Smooth muscle cell of bladder (primary cell): Measurements from ENCODE around the gene SEMA4B. TPM values are rescaled to one million over a fixed set of nuclear protein-coding genes. Genes with fewer than 3 reads are reported as not detected.

Experiments used
- total RNA-seq: library from RNA; depleted of rRNA; stranded (reverse); fragments of >200 nt; gene quantifications from 2 replicates; pipeline ENCODE4 v1.2.3, GENCODE V29; 2014

The SEMA4B gene
- total RNA-seq: 28.3 and 29.1 TPM in 2 replicates

DNA sequence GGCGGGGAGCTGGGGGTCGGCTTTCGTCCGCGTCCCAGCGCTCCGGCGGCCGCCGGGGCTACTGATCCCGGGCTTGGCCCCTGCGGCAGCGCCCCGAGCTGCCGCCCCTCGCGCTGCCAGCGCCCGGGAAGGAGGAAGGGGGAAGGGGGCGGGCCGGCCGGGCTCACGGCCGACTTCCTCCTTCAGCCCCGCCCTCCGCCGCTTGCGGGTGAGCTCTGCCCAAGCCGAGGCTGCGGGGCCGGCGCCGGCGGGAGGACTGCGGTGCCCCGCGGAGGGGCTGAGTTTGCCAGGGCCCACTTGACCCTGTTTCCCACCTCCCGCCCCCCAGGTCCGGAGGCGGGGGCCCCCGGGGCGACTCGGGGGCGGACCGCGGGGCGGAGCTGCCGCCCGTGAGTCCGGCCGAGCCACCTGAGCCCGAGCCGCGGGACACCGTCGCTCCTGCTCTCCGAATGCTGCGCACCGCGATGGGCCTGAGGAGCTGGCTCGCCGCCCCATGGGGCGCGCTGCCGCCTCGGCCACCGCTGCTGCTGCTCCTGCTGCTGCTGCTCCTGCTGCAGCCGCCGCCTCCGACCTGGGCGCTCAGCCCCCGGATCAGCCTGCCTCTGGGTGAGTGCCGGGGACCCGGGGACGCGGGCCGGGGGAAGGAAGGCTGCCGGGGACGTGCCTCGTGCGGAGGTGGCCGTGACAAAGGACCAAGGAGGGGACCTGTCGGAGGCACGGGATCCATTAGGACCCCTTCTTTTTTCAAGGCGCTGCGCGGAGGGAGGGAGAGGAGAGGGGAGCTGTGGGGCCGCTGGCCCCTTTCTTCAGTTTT lies at the start of gene SEMA4B:
TSS of gene SEMA4B (plus strand) at position 201 of the 814 bp plus-strand sequence. CDS start at position 450, 249 bp downstream.

DNA sequence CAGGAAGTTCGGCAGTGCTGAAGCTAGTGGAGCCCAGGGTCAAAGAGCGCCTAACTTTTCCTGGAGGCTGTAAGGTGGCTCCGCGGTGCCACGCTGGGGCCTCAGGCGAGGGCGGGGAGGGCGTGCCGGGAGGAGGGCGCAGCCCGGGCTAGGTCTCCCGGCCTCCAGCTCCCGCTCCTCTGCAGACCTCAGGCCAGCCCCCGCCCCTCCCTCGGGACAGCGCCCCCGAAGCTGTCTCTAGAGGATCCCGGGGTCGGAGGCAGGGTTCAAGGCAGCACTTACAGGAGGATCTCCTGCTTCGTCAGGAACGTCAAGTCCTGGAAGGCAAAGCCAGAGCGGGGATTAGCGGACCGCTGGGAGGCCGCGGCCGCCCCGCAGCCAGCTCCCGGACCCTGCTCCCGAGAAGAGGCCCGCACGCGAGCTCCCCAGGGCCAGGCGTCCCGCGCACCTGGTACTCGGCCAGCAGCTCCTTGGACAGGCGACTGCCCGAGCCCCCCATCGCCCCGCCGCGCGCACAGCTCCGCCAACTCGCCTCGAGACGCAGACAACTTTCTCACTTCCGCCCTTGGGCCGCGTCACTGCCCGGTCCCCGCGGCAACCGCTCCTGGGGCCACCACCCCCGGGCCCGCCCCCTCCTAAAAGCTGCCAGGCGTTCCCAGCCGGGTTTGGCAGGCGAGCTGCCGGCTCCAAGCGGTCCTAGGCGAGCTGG lies 32.4 kb downstream of the SEMA4B start, which contains the start of gene CIB1:
TSS of gene CIB1 (minus strand) at position 555 of the 709 bp plus-strand sequence. CDS start at position 499, 56 bp downstream.

DNA sequence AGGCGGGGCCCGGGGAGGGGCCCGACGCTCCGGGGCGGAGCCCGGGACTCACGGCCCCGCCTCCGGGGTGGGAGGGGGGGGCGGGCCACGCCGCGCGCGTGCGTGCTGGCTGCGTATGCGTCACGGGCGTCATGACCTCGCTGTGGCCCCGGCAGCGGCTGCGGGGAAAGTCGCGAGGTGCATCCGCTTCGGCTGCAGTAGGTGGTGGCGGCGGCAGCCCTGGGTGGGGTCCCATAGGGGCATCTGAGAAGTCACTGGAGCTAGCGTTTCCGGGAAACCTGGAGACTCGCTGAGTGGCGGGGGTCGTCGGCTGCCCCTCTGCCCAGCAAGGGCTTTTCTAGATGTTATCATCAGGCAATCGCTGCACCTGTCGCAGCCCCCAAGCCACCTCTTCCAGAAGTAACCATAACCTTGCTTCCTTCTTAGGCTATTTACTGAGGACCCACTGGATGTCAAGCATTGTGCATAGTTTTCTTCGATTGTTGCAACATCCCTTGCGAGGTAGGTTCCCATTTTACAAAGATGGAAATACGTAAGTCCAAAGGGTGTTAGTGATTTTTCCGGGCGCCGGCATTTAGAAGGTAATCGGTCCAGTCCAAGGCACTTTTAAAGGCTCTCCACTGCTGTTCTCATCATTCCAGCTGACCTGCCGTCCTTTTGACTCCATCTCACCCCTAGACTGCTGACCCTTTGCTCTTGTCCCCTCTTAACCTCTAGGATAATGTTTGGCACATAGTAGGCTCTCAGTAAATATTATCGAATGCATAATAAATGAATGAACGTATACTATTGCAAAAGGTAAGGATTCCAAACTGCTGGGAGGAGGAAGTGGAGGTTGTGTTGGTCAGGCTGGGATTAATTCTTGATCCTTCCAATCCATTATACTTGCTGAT lies 33.2 kb downstream of the SEMA4B start, which contains the start of gene GDPGP1:
TSS of gene GDPGP1 (plus strand) at position 114 of the 893 bp plus-strand sequence. CDS start 6,700 bp downstream, outside the sequence.

GRCh38 chr15:90249203-90249863 lies 48.2 kb downstream of the SEMA4B start, which contains the start of gene TTLL13:
TTLL13 (plus strand) TSS chr15:90249556; CDS start chr15:90250631, 1,075 bp downstream.

GRCh38 chr15:90265271-90266060 lies 64.3 kb downstream of the SEMA4B start, which contains the start of gene NGRN:
NGRN (plus strand) TSS chr15:90265672; CDS start chr15:90265713, 41 bp downstream.

Other genes with a start within 250 kb of the SEMA4B start
- 5.7 and 6.2 TPM in 2 replicates for gene ZNF710, start 200.0 kb upstream of the SEMA4B start, total RNA-seq
- 71.6 and 75.5 TPM in 2 replicates for gene IDH2, start 98.9 kb upstream of the SEMA4B start, total RNA-seq
- 41.2 and 46.6 TPM in 2 replicates for gene CIB1, start 32.6 kb downstream of the SEMA4B start, total RNA-seq
- 7.2 and 8.5 TPM in 2 replicates for gene GDPGP1, start 32.9 kb downstream of the SEMA4B start, total RNA-seq
- gene TTLL13, start 48.2 kb downstream of the SEMA4B start, total RNA-seq: 0.09 and 0.14 TPM in 2 replicates
- gene NGRN, start 64.3 kb downstream of the SEMA4B start, total RNA-seq: 67.6 and 87.6 TPM in 2 replicates
- 0.57 and 1.1 TPM in 2 replicates for gene ZNF774, start 151.0 kb downstream of the SEMA4B start, total RNA-seq
- 149 and 183 TPM in 2 replicates for gene IQGAP1, start 186.9 kb downstream of the SEMA4B start, total RNA-seq